GM12872 (cell line): ENCODE results near the gene ZNFX1.

ENCODE experiments used
- TF ChIP-seq, protein P1 (sequence below): IDR thresholded peaks from 3 replicates; pipeline ENCODE4 v1.5.1; 2011; ENCODE audit warnings: low read depth, mild to moderate bottlenecking, low read length, moderate library complexity; ENCODE audit not compliant: insufficient read depth

ZNFX1 gene

DNA sequence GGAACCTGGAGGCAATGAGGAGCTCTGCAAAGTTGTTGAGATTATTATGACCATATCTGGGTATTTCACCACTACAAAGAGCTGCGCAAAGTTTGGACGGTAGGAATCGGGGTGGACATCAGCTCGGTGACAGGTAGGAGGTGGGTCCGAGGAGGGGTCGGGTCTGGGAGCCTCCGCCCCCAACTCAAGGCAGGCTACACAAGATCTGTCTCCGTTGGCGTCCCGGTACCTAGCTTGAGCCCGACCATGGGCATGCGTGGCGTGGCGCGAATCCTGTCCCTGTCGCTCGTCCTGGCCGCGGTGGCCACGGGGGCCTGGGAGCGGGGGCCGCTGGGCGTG, 40.2 kb upstream of the ZNFX1 start:
- TF ChIP-seq, protein P1, sequence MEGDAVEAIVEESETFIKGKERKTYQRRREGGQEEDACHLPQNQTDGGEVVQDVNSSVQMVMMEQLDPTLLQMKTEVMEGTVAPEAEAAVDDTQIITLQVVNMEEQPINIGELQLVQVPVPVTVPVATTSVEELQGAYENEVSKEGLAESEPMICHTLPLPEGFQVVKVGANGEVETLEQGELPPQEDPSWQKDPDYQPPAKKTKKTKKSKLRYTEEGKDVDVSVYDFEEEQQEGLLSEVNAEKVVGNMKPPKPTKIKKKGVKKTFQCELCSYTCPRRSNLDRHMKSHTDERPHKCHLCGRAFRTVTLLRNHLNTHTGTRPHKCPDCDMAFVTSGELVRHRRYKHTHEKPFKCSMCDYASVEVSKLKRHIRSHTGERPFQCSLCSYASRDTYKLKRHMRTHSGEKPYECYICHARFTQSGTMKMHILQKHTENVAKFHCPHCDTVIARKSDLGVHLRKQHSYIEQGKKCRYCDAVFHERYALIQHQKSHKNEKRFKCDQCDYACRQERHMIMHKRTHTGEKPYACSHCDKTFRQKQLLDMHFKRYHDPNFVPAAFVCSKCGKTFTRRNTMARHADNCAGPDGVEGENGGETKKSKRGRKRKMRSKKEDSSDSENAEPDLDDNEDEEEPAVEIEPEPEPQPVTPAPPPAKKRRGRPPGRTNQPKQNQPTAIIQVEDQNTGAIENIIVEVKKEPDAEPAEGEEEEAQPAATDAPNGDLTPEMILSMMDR = no peak

DNA sequence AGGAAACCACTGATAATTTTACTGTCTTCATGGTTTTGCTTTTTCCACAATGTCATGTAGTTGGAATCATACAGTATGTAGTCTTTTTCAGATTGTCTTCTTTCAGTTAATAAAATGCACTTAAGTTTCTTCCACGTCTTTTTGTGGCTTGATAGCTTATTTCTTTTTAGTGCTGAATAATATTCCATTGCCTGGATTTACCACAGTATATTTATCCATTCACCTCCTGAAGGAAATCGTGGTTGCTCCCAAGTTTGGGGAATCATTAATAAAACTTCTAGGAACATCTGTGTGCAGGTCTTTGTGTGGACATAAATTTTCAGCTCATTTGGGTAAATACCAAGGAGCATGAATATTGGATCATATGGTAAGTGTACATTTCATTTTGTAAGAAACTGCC, 38.8 kb upstream of the ZNFX1 start:
- TF ChIP-seq, protein P1 = no peak

DNA sequence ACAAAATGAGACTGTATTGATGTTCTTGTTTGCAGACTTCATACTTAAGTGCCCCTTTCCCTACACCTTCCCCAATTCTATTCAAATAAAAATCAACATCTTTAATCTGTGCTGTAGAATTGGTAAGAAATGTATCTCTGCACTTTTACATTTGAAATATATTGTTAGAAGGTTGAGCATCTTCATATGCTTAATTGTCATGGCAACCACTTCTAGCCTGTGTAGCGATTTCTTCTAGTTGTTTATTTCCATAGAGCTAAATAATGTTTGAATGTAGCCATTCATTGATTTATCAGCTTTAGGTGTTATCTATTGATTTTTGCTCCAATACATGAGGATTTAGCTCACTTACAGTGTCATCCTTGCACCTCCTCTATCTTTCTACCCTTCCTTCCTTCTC, 37.7 kb upstream of the ZNFX1 start:
- TF ChIP-seq, protein P1 = no peak

DNA sequence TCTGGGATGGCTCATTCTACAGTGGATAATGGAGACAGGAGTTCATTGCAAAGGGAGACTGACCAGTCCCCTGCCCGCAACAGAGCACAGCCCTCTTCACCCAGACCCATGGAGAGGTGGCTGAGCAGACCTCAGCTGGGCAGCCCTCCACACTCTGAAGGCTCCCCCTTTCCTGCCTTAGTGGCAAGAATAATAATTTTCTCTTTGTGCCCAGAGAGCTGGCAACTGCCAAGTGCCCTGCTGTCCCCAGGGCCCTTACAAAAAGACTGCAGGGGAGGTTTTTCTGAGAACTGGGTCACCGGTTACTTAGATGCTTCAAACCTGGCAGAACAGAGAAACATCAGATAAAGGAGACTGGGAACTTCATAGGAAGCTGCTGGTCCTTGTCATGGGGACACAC, 35.4 kb upstream of the ZNFX1 start:
- TF ChIP-seq, protein P1 = no peak

DNA sequence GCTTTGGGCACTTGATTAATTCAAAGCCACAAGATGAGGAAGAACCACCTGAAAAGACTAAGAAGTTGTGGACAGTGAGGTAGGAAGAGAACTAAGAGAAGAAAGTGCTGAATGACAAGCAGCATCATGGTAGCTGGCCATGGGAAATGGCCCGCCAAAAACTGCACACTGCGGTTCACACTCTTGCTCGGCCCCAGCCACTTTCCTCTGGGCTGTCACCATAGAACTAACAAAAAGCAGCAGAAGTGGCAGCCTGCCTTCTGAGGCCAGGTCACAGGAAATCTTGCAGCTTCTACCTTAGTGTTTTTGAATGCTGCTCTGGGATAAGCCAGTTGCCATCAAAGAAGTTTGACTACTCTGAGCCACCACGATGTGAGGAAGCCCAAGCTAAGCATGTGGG, 34.8 kb upstream of the ZNFX1 start:
- TF ChIP-seq, protein P1 = no peak

DNA sequence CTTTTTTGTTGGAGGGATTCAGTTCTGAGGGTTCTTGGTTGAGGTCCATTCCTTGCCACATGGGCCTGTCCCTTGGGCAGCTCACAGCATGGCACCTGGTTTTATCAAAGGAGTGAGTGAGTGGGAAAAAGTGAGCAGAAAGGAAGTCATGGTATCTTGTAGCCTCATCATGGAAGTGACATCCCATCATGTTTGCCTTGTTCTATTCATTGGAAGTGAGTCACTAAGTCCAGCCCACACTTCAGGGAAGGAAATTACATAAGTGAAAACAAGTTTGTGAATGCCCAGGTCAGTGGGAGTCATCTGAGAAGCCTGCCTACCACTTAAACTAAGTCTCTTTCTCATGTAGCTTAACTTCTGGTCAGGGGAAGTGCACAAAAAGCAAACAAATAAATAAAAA, 32.8 kb upstream of the ZNFX1 start:
- TF ChIP-seq, protein P1 = no peak

DNA sequence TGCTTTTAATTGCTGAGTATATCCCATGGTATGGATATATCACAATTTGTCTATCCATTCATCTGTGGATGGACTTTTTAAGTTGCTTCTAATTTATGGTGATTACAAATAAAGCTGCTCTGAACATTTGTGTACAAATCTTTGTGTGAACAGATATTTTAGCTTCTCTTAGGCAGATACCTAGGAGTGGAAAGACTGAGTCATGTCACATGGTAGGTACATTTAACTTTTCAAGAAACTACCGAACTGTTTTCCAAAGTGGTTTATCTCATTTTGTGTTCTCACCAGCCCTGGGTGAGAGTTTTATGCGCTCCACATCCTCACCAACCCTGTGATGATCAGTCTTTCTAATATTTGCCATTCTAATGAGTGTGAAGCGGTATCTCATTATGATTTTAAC, 31.0 kb upstream of the ZNFX1 start:
- TF ChIP-seq, protein P1 = no peak
